Skeletal muscle cell (primary cell): ENCODE data around the gene AFAP1.

Source experiments
- DNase-seq: peaks from one replicate; pipeline ENCODE4 v3.0.0-alpha.2; 2010; ENCODE audit warnings: low read depth
- H3K4me3 ChIP-seq: 2 replicates; pipeline ENCODE4 v1.5.1; 2011; ENCODE audit warnings: low read depth, mild to moderate bottlenecking, control low read depth, low read length, moderate library complexity

The AFAP1 gene

GRCh38 chr4:7971159-7971631 lies 31.5 kb upstream of the AFAP1 start:
- no peak for DNase-seq
- H3K4me3 ChIP-seq: no peak overlapping the region

- DNase-seq: no peak
- no peak overlapping the region for H3K4me3 ChIP-seq
These were observed 30.8 kb upstream of the AFAP1 start for GRCh38 chr4:7970361-7970946.

DNA sequence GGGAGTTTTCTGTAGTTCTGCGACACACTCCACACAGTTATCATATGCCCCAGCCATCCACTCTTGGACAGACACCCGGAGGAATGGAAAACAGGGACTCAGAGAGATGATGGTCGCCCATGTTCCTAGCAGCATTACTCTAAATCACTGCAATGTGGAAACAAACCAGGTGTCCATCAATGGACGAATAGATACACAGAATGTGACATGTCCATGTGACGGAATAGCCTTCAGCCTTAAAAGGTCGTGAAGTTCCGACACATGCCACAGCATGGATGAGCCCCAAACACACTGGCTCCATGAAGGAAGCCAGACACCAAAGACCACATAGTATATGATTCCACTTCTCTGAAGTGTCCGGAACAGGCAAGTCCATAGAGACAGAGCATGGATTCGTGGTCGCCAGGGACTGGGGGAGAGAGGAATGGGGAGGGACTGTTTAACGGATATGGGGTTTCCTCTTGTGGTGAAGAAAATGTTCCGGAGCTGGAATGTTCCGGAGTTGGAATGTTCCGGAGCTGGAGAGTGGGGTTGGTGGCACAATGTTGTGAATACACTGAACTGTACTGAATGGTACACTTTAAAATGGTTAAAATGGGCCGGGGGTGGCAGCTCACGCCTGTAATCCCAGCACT lies 28.7 kb upstream of the AFAP1 start:
- DNase-seq: no peak
- H3K4me3 ChIP-seq: no peak overlapping the region

DNA sequence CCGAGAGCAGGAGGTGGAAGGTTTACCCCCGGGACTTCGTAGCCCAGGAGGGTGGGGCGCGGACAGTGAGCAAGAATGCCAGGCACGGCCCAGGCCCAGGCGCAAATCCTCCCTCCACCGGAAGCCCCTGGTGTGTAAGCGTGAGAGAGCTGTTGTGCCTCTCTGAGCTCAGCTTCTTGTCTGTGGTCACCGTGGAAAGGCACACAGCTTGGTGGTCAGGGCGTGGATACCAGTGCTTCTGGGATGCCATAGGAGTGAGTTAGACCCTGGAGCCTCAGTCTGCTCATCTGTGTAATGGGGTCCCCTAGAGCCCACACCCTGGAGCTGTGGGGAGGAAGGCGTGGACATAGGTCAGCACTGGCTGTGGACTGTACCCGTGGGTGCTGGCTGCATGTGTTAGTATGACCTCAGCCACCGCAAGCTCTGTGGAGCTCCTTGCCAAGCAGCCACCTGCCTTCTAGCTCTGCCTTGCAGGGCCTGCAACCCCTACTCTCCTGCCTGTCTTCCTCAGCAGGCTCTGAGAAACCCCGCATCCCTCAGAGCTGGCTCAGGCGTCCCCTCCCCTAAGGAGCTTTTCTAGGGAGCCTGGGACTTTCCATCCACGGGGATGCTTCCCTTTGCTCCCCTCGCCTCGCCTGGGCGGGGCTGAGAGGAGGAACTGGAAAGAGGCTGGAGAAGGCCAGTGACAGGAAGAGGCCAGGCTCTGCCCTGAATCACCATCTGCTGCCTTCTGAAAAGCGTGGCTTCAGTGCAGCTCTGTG lies 28.0 kb upstream of the AFAP1 start:
- DNase-seq: no peak
- no peak overlapping the region for H3K4me3 ChIP-seq

GRCh38 chr4:7967063-7967440 lies 27.4 kb upstream of the AFAP1 start:
- DNase-seq: no peak
- H3K4me3 ChIP-seq: no peak overlapping the region

DNA sequence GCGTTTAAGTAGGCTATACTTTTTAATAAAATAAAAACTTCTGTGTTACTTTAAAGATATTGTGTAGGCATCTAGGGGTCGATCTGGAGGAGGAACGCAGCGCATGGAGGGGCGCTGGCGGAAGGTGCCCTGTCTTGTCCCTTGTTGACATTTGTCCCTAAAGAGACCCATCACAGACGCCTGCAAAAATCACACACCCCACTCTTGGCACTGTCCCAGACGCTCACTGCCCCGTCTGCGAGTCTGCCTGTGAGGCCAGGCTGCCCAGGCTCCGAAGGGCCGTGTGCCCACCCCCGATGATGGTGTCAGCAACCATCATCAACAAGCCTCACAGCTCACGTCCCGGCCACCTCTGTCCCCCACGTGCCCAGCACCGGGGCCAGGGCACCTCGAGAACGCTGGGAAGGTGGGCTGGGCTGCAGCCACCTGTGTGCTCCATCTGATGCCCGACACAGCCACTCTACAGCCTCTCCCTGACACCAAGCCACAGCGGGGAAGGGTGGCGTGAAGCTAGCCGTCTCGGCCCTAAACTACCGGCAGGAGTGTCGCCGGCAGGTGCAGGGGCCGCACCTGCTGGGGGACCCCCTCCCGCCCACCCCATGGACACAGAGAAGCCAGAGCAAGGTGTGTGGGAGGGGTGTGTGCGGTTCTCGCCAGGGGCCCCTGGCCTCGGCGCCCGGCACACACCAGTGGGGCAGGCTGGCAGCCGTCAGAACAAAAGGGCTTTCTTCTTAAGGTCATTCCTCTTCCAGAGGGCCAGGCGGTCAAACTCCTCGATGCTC lies 26.8 kb upstream of the AFAP1 start:
- no peak for DNase-seq
- no peak overlapping the region for H3K4me3 ChIP-seq

DNA sequence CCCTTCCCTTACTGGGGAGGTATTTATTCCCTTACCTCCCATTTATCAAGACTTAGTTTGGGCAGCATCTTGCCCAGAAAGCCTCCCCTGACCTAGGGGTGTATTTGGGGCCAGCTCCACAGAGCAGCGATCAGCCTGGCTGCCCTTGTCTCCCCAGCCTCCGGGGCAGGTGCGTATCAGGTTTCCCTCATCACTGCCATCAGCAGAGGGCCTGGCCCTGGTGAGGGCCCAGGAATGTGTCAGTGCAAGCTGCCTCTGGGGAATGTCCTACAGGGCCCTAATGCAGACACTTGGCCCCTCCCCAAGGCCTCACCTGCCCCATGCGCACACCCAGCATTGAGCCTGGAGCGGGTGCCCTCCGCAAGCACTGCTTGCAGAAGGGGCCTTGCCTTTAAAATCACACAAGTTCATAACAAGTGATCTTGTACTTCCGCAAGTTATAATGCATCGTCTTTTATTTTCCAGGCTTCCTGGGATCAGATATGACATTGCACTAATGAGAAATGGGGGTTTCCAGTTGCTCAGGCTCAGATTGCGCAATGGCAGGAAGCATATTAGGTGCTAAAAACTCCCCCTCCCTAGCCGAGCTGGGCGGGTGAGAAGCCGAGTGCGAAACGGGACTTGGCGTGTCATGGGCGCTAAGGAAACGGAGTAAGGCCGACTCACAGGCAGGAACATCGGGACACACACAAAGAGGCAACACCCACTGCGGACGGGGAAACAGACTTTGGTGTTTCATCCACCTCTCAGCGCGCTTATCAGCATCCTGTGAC lies 25.4 kb upstream of the AFAP1 start:
- peak; percentile 60 for DNase-seq

GRCh38 chr4:7964459-7964858 lies 24.8 kb upstream of the AFAP1 start:
- DNase-seq: no peak
- no peak overlapping the region for H3K4me3 ChIP-seq

More for the DNA sequence above, 25.4 kb upstream of the AFAP1 start:
- no peak overlapping the region for H3K4me3 ChIP-seq

- DNase-seq: no peak
- H3K4me3 ChIP-seq: no peak overlapping the region
These were observed 24.0 kb upstream of the AFAP1 start for GRCh38 chr4:7963691-7964090.

DNA sequence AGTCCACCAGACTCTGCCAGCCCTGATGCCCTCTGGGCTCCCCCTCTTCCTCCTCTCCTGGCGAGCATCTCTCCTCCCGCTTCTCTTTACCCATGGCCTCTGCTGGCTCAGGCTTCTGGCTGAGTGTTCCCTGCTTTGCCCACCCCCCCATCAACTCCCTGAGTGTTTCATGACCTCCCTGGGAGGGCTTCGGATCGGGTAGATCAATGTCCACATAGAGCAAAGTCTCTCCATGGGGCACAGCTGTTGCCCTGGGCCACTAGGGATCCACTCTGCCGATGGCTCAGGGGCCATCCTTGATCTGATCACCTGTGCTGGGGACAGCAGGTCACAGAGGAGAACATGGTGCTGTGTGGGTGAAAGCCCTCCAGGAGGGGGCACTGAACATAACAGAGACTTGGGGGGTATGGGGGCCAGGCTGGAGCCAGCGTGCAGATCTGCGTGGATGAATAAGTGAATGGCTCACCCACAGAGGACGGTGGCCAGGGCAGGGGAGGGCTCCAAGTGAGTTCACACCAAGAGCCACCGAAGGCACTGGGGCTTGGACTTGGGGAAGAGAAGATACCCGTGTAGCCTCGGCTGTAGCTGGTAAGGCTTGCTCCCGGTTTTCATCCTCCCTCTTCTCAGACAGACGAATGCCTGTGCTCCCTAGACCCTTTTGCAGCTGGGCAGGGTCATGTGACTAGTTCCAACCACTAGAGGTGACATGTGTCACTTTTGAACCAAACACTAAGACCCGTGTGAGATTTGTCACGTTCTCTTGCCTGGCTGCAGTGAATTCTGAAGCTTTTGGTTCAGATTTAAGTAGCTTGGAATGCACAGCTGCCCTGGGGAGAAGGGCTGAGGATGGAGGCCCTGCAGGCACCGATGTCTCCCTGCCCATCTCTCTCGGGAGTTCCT lies 23.2 kb upstream of the AFAP1 start:
- no peak overlapping the region for H3K4me3 ChIP-seq
- no peak for DNase-seq

DNA sequence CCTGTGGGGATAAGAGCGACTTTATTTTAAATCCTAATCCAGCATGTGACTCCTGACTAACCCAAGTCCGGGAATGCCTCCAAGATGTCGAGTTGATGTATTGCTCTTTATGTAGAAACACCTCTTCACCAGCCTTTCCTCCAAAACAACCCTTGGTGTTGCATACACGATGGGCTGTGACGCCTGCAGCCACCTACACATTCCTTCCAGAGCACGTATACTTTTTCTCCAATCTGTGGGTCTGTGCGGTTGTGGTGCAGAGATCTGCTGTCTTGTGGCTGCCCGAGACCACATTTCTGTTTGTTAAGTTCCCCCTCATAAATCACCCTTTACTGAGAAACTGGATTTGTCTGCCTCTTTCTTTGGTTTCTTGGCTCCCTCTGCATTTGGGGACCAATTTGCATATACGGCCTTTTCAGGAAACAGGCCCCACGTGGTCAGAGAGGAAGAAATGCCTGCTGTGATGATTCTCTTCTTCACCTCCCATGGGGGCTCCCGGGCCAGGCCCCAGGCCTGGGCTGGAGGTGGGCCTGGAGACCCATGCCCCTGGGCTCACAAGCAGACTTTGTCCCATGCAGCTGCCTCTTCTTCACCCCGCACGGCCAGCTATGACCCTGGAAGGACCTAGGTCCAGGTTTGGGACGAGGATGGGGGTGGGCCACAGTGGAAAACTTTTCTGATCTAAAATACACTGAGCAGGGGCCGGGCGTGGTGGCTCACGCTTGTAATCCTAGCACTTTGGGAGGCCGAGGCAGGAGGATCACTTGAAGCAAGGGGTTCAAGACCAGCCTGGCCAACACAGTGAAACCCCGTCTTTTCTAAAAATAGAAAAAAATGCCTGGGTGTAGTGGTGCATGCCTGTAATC lies 21.4 kb upstream of the AFAP1 start:
- no peak overlapping the region for H3K4me3 ChIP-seq
- DNase-seq: peak; percentile 99

DNA sequence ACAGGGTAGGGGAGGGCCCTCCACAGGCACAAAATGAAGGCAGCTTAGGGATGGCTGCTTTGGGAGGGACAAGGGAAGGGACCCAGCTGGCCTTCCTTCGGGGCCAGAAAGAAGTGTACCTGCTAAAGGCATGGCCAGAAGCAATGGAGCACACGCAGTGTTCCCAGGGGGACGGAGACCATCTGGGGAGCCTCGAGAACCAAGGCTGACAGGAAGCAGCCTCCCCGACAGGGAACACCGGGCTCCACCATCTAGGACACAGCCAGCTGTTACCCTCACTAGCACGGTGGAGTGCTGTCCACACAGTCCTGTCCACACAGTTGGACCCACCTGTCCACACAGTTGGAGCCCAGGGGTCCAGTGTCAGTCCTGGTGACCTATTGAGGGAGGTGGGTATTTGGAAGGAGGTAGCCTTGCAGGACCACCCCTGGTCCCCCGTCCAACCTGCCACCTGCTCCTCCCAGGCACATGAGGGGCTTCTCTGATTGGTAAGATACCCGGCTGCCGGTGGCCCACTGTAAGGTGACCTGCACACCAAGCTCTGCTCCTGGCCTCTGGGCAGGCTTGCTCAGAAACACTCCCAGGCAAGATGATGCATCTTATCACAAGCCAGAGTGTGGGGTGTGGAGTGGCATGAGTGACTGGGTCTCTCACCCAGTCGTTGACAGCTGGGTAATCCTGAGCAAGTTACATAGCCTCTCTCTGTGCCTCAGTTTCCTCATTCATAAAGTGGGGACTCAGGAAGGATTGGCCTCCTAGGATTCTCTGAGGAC lies 20.5 kb upstream of the AFAP1 start:
- no peak overlapping the region for H3K4me3 ChIP-seq
- no peak for DNase-seq

GRCh38 chr4:7959078-7959477 lies 19.4 kb upstream of the AFAP1 start:
- no peak overlapping the region for H3K4me3 ChIP-seq
- DNase-seq: no peak

DNA sequence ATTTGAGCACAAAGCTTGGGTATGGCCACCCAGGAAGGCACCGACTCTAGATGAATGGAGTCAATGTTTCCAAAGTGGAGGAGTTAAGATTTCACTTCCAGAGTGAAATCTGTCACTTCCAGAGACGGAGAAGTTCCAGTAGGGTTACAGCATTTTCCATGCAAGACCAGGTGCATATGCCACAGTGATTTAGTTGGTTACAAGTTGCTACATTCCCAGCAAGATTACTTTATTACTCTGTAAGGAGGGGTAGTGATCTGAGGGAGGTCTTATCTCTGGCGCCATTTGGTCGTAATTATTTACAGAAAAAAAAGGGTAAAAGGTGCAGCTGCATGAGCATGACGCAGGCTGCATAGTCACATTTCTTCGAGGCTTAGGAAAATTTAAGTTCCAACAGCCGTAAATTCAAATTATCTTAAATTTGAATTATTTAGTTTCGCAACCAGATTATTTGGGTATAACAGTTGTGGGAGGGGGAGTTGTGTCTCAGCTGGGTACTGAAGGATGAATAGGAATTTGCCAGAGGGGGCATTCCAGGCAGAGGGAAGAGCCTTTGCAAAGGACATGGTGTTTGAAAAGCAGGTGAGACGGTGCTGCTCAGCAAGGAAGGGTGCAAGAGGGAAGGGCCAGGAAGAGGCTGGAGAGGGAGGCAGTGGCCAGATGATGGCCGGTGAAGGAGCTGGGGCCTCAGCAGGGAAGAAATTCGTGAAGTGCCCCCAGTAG lies 17.4 kb upstream of the AFAP1 start:
- no peak overlapping the region for H3K4me3 ChIP-seq
- no peak for DNase-seq

- DNase-seq: no peak
These were observed 16.7 kb upstream of the AFAP1 start for GRCh38 chr4:7956270-7956808.

GRCh38 chr4:7955393-7955792 lies 15.7 kb upstream of the AFAP1 start:
- no peak for DNase-seq
- no peak overlapping the region for H3K4me3 ChIP-seq

More at GRCh38 chr4:7956270-7956808, 16.7 kb upstream of the AFAP1 start:
- no peak overlapping the region for H3K4me3 ChIP-seq
